Activated CD4-positive, alpha-beta T cell treated with anti-CD3 and anti-CD28 coated beads, Interleukin-2, amount 10 ng/mL, durations not matched to agents 7 days and 5 days (primary cell): ENCODE measurements around the gene CHST11. TPM values are rescaled to one million over a fixed set of nuclear protein-coding genes. Genes with fewer than 3 reads are reported as not detected.
"Not testable (repeated sequence)": the region's sequence is repeated elsewhere in the genome, so short reads cannot be mapped to it uniquely, and the experiment has no call there.

Experiments used
- CTCF ChIA-PET: fragments of 350-600 bp; sonication (Branson Sonifier 250); formaldehyde crosslinking; loops from one replicate; lab custom pipeline; 2021; ENCODE audit warnings: antibody characterized with exemption; lab: Charles Lee
- POLR2A ChIA-PET: fragments of 350-600 bp; sonication (Branson Sonifier 250); formaldehyde crosslinking; loops from one replicate; lab custom pipeline; 2021; ENCODE audit warnings: antibody characterized with exemption; lab: Charles Lee
- DNase-seq: peaks from one replicate; pipeline ENCODE4 v3.0.0-alpha.2; 2020
- H3K27ac Mint-ChIP-seq: one replicate; pipeline ENCODE4 v1.8.0; 2021; ENCODE audit warnings: mild to moderate bottlenecking, moderate library complexity, mixed read lengths
- H3K27me3 Mint-ChIP-seq: one replicate; pipeline ENCODE4 v1.8.0; 2021; ENCODE audit warnings: mixed read lengths
- H3K36me3 Mint-ChIP-seq: one replicate; pipeline ENCODE4 v1.8.0; 2021; ENCODE audit warnings: low read depth, mixed read lengths
- H3K4me1 Mint-ChIP-seq: one replicate; pipeline ENCODE4 v1.8.0; 2021; ENCODE audit warnings: mixed read lengths
- H3K4me3 Mint-ChIP-seq: one replicate; pipeline ENCODE4 v1.8.0; 2021; ENCODE audit warnings: mild to moderate bottlenecking, moderate library complexity, mixed read lengths
- H3K9me3 Mint-ChIP-seq: one replicate; pipeline ENCODE4 v1.8.0; 2021; ENCODE audit warnings: mixed read lengths
- microRNA-seq: library from miRNA; unstranded; fragments of <30 nt; microRNA quantifications from one replicate; pipeline ENCODE4 v1.2.0, GENCODE V29; 2021; ENCODE audit warnings: borderline microRNAs expressed, borderline replicate concordance
- total RNA-seq, 2 experiments: library from RNA; stranded (reverse); gene quantifications; one replicate each; pipeline ENCODE4 v1.2.3, GENCODE V29; 2021

CHST11 gene
- total RNA-seq, 2 experiments from 2014 or later = 56.4 to 56.6 TPM

DNA sequence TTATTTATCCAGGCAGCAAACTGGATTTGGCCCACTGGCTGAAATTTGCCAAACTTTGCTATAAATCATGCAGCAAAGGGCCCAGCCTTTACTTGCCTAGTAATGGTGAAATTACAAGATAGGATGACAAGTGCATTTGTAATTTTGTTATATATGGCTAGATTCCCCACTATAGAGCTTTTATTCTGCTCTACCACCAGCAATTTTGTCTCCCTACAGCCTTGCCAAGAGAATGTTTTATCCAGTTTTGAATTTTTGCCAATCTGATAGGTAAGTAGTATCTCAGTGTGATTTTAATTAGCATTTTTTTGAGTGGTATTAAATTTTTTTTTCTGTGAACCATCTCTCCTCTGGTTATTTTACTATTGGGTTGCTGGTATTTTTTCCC, 339.7 kb downstream of the CHST11 start:
- H3K27ac Mint-ChIP-seq = no peak overlapping the region
- DNase-seq = no peak
- POLR2A ChIA-PET = no interaction called here
- H3K36me3 Mint-ChIP-seq = no peaks in the 10 kb centered on the region
- H3K4me1 Mint-ChIP-seq = no peaks in the 10 kb centered on the region
- peaks cover 5% of the 10 kb centered on the region for H3K27me3 Mint-ChIP-seq
- no peaks in the 10 kb centered on the region for H3K9me3 Mint-ChIP-seq
- CTCF ChIA-PET = no interaction called here
- no peak overlapping the region for H3K4me3 Mint-ChIP-seq

DNA sequence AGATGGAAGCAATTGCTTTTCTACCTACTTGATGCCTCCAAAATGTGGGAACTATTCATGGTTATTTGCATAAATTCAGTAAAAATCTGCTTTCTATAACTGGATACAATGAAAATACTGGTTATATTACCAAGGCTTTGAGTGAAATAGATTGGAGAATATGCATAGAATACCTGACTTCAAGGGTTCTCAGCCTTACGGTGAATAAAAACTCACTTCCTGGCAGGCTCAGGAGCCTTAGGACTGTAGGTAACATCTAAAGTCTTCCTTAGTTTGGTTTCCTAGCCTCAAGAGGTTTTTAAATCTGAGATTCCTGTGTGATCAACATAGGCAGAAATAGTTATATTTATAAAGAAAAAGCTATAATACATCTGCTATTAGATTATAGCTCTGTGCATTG, 342.7 kb downstream of the CHST11 start:
- Mint-ChIP-seq H3K9me3 (no peaks in the 10 kb centered on the region), H3K36me3 (no peaks in the 10 kb centered on the region), H3K27ac (no peak overlapping the region), H3K4me1 (no peaks in the 10 kb centered on the region), H3K27me3 (peaks cover 13% of the 10 kb centered on the region), H3K4me3 (no peak overlapping the region)
- ChIA-PET CTCF (interaction anchor here (0.6 kb wide), 1 partner anchor 303 kb away, joined by 3 read pairs; no protein-coding TSS in a partner anchor), POLR2A (no interaction called here)
- no peak for DNase-seq

DNA sequence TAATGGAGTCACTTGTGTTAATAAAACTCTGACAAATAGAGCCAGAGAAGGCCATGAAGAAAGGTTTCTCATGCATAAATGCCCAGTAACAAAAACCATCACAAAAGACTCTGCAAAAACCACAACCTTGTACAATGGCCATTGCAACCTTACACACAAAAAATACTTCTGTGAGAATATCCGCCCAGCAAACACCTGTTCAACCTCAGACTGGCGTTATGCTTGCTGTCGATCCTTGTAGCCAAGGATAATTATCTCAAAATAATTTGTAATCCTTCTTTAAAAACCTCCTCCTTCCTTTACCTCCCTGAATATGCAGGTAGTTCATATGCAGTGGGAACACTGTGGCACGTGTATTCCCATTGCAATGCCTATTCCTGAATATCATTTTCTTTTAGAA, 344.3 kb downstream of the CHST11 start:
- no peaks in the 10 kb centered on the region for H3K4me1 Mint-ChIP-seq
- DNase-seq = no peak
- CTCF ChIA-PET = no interaction called here
- no peak overlapping the region for H3K4me3 Mint-ChIP-seq
- H3K9me3 Mint-ChIP-seq = no peaks in the 10 kb centered on the region
- peaks cover 17% of the 10 kb centered on the region for H3K27me3 Mint-ChIP-seq
- H3K27ac Mint-ChIP-seq = no peak overlapping the region
- H3K36me3 Mint-ChIP-seq = no peaks in the 10 kb centered on the region
- POLR2A ChIA-PET = no interaction called here

DNA sequence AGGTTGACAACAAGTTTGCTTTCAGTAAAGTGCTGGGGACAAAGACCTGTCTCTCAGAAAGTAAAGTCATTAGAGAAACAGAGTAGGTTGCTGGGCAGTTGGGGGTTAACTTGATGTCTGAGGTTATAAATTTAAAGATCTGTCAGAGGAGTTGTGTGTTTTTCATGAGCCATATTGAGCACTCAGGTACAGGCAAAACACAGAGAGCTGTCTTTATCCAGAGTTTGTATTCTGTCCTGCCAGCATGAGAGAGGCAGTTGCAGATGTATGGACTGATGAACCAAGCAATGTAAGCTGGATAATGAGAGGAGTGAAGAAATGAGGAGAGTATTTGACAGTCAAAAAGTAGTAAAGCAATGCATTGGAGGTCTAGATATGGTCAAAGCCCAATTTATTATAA, 344.7 kb downstream of the CHST11 start:
- Mint-ChIP-seq H3K27me3 (peaks cover 17% of the 10 kb centered on the region), H3K27ac (no peak overlapping the region), H3K9me3 (no peaks in the 10 kb centered on the region), H3K4me1 (no peaks in the 10 kb centered on the region), H3K4me3 (no peak overlapping the region), H3K36me3 (no peaks in the 10 kb centered on the region)
- no peak for DNase-seq
- ChIA-PET CTCF (no interaction called here), POLR2A (no interaction called here)

DNA sequence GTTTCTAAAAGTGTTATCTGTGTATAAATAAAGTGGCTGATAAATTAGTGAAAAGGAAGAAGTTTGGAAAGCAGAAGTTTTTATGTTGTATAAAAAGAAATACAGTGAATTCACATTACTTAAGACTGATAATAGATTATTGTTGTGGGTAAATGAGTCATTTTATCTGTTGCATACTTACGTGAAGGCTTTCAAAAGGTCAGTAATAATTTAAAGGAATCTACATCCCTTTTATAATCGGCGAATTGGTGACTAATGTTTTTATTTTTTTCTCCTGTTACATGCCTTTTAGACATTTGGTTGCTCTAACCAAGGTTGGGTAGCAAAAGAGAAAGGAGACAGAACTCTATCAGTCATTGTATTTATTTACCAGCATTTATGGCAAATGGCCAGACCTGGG, 345.5 kb downstream of the CHST11 start:
- no peaks in the 10 kb centered on the region for H3K4me1 Mint-ChIP-seq
- no peak overlapping the region for H3K27ac Mint-ChIP-seq
- peaks cover 17% of the 10 kb centered on the region for H3K27me3 Mint-ChIP-seq
- H3K9me3 Mint-ChIP-seq = no peaks in the 10 kb centered on the region
- POLR2A ChIA-PET = no interaction called here
- H3K36me3 Mint-ChIP-seq = no peaks in the 10 kb centered on the region
- DNase-seq = no peak
- H3K4me3 Mint-ChIP-seq = no peak overlapping the region
- CTCF ChIA-PET = no interaction called here

DNA sequence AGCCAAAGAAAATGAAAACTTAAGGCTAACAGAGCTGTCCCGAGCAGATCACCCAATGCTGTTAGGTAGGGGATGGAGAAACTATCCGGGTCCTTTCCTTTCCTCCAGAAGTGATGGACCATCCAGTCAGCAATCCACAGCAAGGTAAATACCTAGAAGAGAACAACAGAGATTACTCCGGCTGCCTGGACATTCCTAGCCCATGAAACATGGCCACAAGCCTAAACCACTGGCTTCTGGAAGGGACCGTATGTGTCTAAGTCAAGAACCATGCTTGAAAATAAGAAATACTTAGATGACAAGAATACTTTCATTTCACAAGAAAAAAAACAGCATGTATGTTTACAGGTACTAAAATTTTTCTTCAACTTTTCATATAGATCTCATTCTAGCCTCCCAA, 348.4 kb downstream of the CHST11 start:
- no peaks in the 10 kb centered on the region for H3K9me3 Mint-ChIP-seq
- ChIA-PET POLR2A (no interaction called here), CTCF (no interaction called here)
- no peak for DNase-seq
- H3K36me3 Mint-ChIP-seq = peaks cover 2% of the 10 kb centered on the region
- H3K27me3 Mint-ChIP-seq = peaks cover 17% of the 10 kb centered on the region
- H3K4me3 Mint-ChIP-seq = no peak overlapping the region
- no peak overlapping the region for H3K27ac Mint-ChIP-seq
- no peaks in the 10 kb centered on the region for H3K4me1 Mint-ChIP-seq

DNA sequence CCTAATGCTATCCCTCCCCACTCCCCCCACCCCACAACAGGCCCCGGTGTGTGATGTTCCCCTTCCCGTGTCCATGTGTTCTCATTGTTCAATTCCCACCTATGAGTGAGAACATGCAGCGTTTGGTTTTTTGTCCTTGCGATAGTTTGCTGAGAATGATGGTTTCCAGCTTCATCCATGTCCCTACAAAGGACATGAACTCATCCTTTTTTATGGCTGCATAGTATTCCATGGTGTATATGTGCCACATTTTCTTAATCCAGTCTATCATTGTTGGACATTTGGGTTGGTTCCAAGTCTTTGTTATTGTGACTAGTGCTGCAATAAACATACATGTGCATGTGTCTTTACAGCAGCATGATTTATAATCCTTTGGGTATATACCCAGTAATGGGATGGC, 349.4 kb downstream of the CHST11 start:
- H3K27ac Mint-ChIP-seq, POLR2A ChIA-PET, H3K36me3 Mint-ChIP-seq, H3K4me3 Mint-ChIP-seq, CTCF ChIA-PET, H3K4me1 Mint-ChIP-seq, DNase-seq, H3K9me3 Mint-ChIP-seq: not testable (repeated sequence)
- H3K27me3 Mint-ChIP-seq = peaks cover 17% of the 10 kb centered on the region

DNA sequence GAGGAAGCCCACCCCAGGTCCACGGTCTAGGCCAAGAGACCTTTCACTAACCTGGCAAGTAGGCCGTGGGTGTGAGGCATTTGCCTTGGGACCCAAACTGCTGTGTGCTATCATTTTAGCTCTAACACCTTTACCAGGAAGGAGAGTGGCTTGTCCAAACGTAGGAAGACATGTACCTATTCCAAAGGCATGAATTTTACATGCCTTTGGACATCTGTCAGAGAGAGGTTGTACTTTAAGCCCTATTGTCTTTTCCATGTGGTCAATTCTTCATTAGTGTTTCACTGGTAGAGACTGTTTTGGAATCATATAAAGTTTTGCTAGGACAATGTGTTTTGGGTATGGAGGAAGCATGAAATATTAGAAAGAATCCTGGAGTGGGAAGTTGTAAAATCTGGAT, 352.5 kb downstream of the CHST11 start:
- Mint-ChIP-seq H3K4me1 (no peaks in the 10 kb centered on the region), H3K4me3 (no peak overlapping the region), H3K36me3 (peaks cover 2% of the 10 kb centered on the region), H3K9me3 (no peaks in the 10 kb centered on the region), H3K27me3 (peaks cover 9% of the 10 kb centered on the region), H3K27ac (no peak overlapping the region)
- ChIA-PET POLR2A (no interaction called here), CTCF (no interaction called here)
- DNase-seq = no peak

DNA sequence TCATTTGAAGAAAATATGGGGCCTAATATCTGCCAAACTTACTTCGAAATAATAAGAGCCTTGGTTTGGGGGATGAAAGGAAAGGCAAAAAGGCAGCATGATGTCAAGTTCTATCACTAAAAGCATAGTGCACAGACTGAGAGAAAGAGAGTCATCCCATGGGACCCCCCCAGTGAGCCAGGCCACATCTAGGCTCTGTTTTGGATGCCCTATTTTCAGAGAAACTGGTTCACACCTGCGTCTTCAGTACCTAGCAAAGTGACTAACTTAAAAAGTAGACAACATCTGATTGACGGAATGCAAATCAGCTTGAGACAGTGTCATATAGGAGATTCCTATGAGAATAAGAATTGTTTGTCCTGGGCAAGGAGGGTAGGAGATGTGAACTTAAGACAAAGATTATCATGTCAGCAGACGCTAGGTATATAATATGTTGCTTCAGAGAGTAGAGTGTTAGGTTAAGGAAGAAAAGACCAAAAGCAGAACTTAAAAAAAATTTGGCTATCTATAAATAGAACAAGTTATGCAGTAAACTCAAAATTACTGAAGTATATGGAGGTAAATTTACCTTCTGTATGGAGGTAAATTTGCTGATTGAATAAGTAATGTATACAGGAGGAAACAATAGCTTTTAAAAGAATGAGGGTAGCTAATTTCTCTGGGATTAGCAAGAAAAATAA, 353.1 kb downstream of the CHST11 start:
- Mint-ChIP-seq H3K27me3 (peaks cover 5% of the 10 kb centered on the region), H3K9me3 (no peaks in the 10 kb centered on the region), H3K36me3 (peaks cover 2% of the 10 kb centered on the region), H3K4me3 (no peak overlapping the region), H3K27ac (no peak overlapping the region), H3K4me1 (no peaks in the 10 kb centered on the region)
- ChIA-PET CTCF (no interaction called here), POLR2A (no interaction called here)
- no peak for DNase-seq

Small RNAs within 50 kb of the gene (microRNA-seq; reads per million reads assigned to microRNA genes)
- gene MIR3922 = 3.2 reads per million, percentile 19 among the genes with 10 or more reads in this experiment

Other genes with a start within 250 kb of the CHST11 start
- 10 to 100 TPM; 80.9 to 82.7 TPM for gene TXNRD1, start 241.2 kb upstream of the CHST11 start, total RNA-seq
- 1 to 10 TPM; 5.8 to 6.9 TPM for gene EID3, start 153.2 kb upstream of the CHST11 start, total RNA-seq